BLaER1 treated with 17β-estradiol and CSF1 and Interleukin-3, amounts not matched to agents 10 nM and 100 nM (cell line): ENCODE data around the gene DZIP1L.
"Not testable (repeated sequence)": the region's sequence is repeated elsewhere in the genome, so short reads cannot be mapped to it uniquely, and the experiment has no call there.

Source experiments
- H3K27ac ChIP-seq, 11 experiments: shearing (Covaris generic); formaldehyde crosslinking; 2 replicates each; pipeline ENCODE4 v1.8.1; 2022
- H3K27me3 ChIP-seq, 11 experiments: shearing (Covaris generic); formaldehyde crosslinking; 2 replicates each; pipeline ENCODE4 v1.8.1; 2022
- H3K36me3 ChIP-seq, 11 experiments: shearing (Covaris generic); formaldehyde crosslinking; 2 replicates each; pipeline ENCODE4 v1.8.1; 2022
- H3K4me1 ChIP-seq, 10 experiments: shearing (Covaris generic); formaldehyde crosslinking; 2 replicates each; pipeline ENCODE4 v1.8.1; 2022
- H3K4me2 ChIP-seq, 11 experiments: shearing (Covaris generic); formaldehyde crosslinking; 2 replicates each; pipeline ENCODE4 v1.8.1; 2022
- H3K4me3 ChIP-seq, 10 experiments: shearing (Covaris generic); formaldehyde crosslinking; 2 replicates each; pipeline ENCODE4 v1.8.1; 2022
- H3K9ac ChIP-seq, 11 experiments: shearing (Covaris generic); formaldehyde crosslinking; 2 replicates each; pipeline ENCODE4 v1.8.1; 2022
- H3K9me3 ChIP-seq, 11 experiments: shearing (Covaris generic); formaldehyde crosslinking; replicated peaks in 1 of 11; 2 replicates each; pipeline ENCODE4 v1.8.1; 2022
- H4K20me1 ChIP-seq, 11 experiments: shearing (Covaris generic); formaldehyde crosslinking; 2 replicates each; pipeline ENCODE4 v1.8.1; 2022
- Cebpa-rat ChIP-seq, 11 experiments: shearing (Covaris generic); IDR thresholded peaks; 2 replicates each; pipeline ENCODE4 v1.8.1; 2022

Gene DZIP1L

GRCh38 chr3:138119423-138119766 lies 4.0 kb upstream of the DZIP1L start:
- Histone ChIP-seq H3K4me2 (no peak overlapping the region), H3K27ac (no peak overlapping the region), H3K9me3 (peaks cover 0 to 9% (median 7%) of the 10 kb centered on the region in 11 experiments; a peak in 13 of 22 replicates)

GRCh38 chr3:138118612-138119422 lies 3.4 kb upstream of the DZIP1L start:
- Histone ChIP-seq H3K27ac (no peak overlapping the region), H3K36me3 (no peaks in the 10 kb centered on the region), H3K4me3 (no peak overlapping the region), H3K4me2 (no peak overlapping the region), H3K27me3 (peaks cover 18 to 36% (median 31%) of the 10 kb centered on the region in 11 experiments), H3K9ac (no peak overlapping the region), H3K9me3 (peaks cover 0 to 7% (median 5%) of the 10 kb centered on the region in 11 experiments; a peak in 13 of 22 replicates), H3K4me1 (peaks cover 2 to 11% (median 7%) of the 10 kb centered on the region in 10 experiments; a peak in 17 of 20 replicates), H4K20me1 (no peaks in the 10 kb centered on the region; a peak in 1 of 22 replicates)
- no peak for TF ChIP-seq Cebpa-rat (IDR thresholded peaks at IDR 0.05)

More at GRCh38 chr3:138119423-138119766, 4.0 kb upstream of the DZIP1L start:
- peaks cover 4 to 14% (median 8%) of the 10 kb centered on the region in 10 experiments; a peak in 17 of 20 replicates for H3K4me1 ChIP-seq
- H3K4me3 ChIP-seq = no peak overlapping the region
- H4K20me1 ChIP-seq = no peaks in the 10 kb centered on the region; a peak in 1 of 22 replicates
- no peak for TF ChIP-seq Cebpa-rat (IDR thresholded peaks at IDR 0.05)
- H3K9ac ChIP-seq = no peak overlapping the region
- H3K27me3 ChIP-seq = peaks cover 16 to 31% (median 26%) of the 10 kb centered on the region in 11 experiments
- no peaks in the 10 kb centered on the region for H3K36me3 ChIP-seq

GRCh38 chr3:138114431-138114918 lies 933 bp downstream of the DZIP1L start:
- Histone ChIP-seq H3K4me2 (peak overlapping the region; percentile 89 to 100 (median 98)), H3K27ac (no peak overlapping the region)

GRCh38 chr3:138113326-138113725 lies 2.1 kb downstream of the DZIP1L start:
- Histone ChIP-seq H3K9ac (no peak overlapping the region), H3K4me2 (0 out of 22 replicates have a peak overlapping the region, but pooled peaks of 1 of the 11 experiments have one; percentile 9), H3K27ac (no peak overlapping the region), H3K4me3 (no peak overlapping the region), H4K20me1 (no peaks in the 10 kb centered on the region; a peak in 1 of 22 replicates), H3K9me3 (no peaks in the 10 kb centered on the region), H3K4me1 (peaks cover 0 to 14% (median 7%) of the 10 kb centered on the region in 10 experiments; a peak in 15 of 20 replicates), H3K27me3 (peaks cover 18 to 36% (median 31%) of the 10 kb centered on the region in 11 experiments), H3K36me3 (no peaks in the 10 kb centered on the region)
- no peak for TF ChIP-seq Cebpa-rat (IDR thresholded peaks at IDR 0.05)

More at GRCh38 chr3:138114431-138114918, 933 bp downstream of the DZIP1L start:
- H3K27me3 ChIP-seq = peaks cover 18 to 36% (median 31%) of the 10 kb centered on the region in 11 experiments
- H4K20me1 ChIP-seq = no peaks in the 10 kb centered on the region; a peak in 1 of 22 replicates
- H3K4me1 ChIP-seq = peaks cover 0 to 14% (median 7%) of the 10 kb centered on the region in 10 experiments; a peak in 15 of 20 replicates
- TF ChIP-seq Cebpa-rat (IDR thresholded peaks at IDR 0.05) = no peak
- H3K9me3 ChIP-seq = no peaks in the 10 kb centered on the region
- H3K9ac ChIP-seq = peak overlapping the region in 9 of 11 experiments; percentile 48 to 77 (median 74); a peak in 14 of 22 replicates
- H3K4me3 ChIP-seq = peak overlapping the region; percentile 64 to 85 (median 73); a peak in 18 of 20 replicates
- no peaks in the 10 kb centered on the region for H3K36me3 ChIP-seq

- H3K4me1 ChIP-seq = peaks cover 0 to 14% (median 7%) of the 10 kb centered on the region in 10 experiments; a peak in 15 of 20 replicates
- no peak overlapping the region for H3K27ac ChIP-seq
- no peak for TF ChIP-seq Cebpa-rat (IDR thresholded peaks at IDR 0.05)
- no peaks in the 10 kb centered on the region for H3K9me3 ChIP-seq
- H3K27me3 ChIP-seq = peaks cover 18 to 34% (median 31%) of the 10 kb centered on the region in 11 experiments
- no peaks in the 10 kb centered on the region; a peak in 1 of 22 replicates for H4K20me1 ChIP-seq
- H3K4me3 ChIP-seq = no peak overlapping the region
- H3K9ac ChIP-seq = no peak overlapping the region
- no peaks in the 10 kb centered on the region for H3K36me3 ChIP-seq
- no peak overlapping the region for H3K4me2 ChIP-seq
These were observed 3.0 kb downstream of the DZIP1L start for GRCh38 chr3:138112362-138112761.

GRCh38 chr3:138105598-138105997 lies 9.8 kb downstream of the DZIP1L start:
- no peak overlapping the region for H3K4me3 ChIP-seq
- H4K20me1 ChIP-seq = no peaks in the 10 kb centered on the region
- H3K27me3 ChIP-seq = no peaks in the 10 kb centered on the region
- TF ChIP-seq Cebpa-rat (IDR thresholded peaks at IDR 0.05) = no peak
- no peak overlapping the region for H3K9ac ChIP-seq
- no peak overlapping the region for H3K4me2 ChIP-seq
- no peaks in the 10 kb centered on the region for H3K4me1 ChIP-seq
- H3K9me3 ChIP-seq = no peaks in the 10 kb centered on the region
- no peak overlapping the region for H3K27ac ChIP-seq
- H3K36me3 ChIP-seq = no peaks in the 10 kb centered on the region

GRCh38 chr3:138103466-138103865 lies 11.9 kb downstream of the DZIP1L start:
- Histone ChIP-seq H3K27ac (no peak overlapping the region), H3K36me3 (no peaks in the 10 kb centered on the region), H3K4me1 (no peaks in the 10 kb centered on the region), H4K20me1 (no peaks in the 10 kb centered on the region), H3K27me3 (no peaks in the 10 kb centered on the region), H3K9me3 (no peaks in the 10 kb centered on the region), H3K9ac (no peak overlapping the region), H3K4me2 (no peak overlapping the region), H3K4me3 (no peak overlapping the region)
- no peak for TF ChIP-seq Cebpa-rat (IDR thresholded peaks at IDR 0.05)

- not testable (repeated sequence) for H3K4me2 ChIP-seq, H3K27me3 ChIP-seq, H3K36me3 ChIP-seq, H3K9ac ChIP-seq, H3K9me3 ChIP-seq, H4K20me1 ChIP-seq, H3K4me3 ChIP-seq, H3K4me1 ChIP-seq, H3K27ac ChIP-seq
These were observed 14.0 kb downstream of the DZIP1L start for GRCh38 chr3:138101351-138101940.

GRCh38 chr3:138099417-138099816 lies 16.0 kb downstream of the DZIP1L start:
- H3K36me3 ChIP-seq = no peaks in the 10 kb centered on the region
- H3K27me3 ChIP-seq = no peaks in the 10 kb centered on the region

More at GRCh38 chr3:138099417-138099816, 16.0 kb downstream of the DZIP1L start:
- Histone ChIP-seq H3K4me3 (no peak overlapping the region), H3K9me3 (no peaks in the 10 kb centered on the region), H3K9ac (no peak overlapping the region), H3K4me1 (no peaks in the 10 kb centered on the region), H3K27ac (no peak overlapping the region), H3K4me2 (no peak overlapping the region), H4K20me1 (no peaks in the 10 kb centered on the region)
- TF ChIP-seq Cebpa-rat (IDR thresholded peaks at IDR 0.05) = no peak
